ENCODE data around the gene APOBEC4. TPM values are rescaled to one million over a fixed set of nuclear protein-coding genes. Genes with fewer than 3 reads are reported as not detected.
A peak's percentile ranks its signal among the peaks of the same experiment; 100 is the strongest.

Gene APOBEC4
- total and polyA plus RNA-seq, 10 of the 15 experiments (the other 5 are each of a cell fraction or from before 2014, with no cell fraction given), result 0.04 to 0.25 (median 0.06) TPM; not detected in 5

GRCh38 chr1:183697814-183698590, 44.9 kb upstream of the APOBEC4 start:
- TF ChIP-seq POU2F2 (IDR thresholded peaks at IDR 0.05; ENCODE audit: borderline replicate concordance, low read depth, low read length) (no peak), ZNF207 (IDR thresholded peaks at IDR 0.05; ENCODE audit: borderline replicate concordance) (no peak)
- ATAC-seq (peak; percentile 30; the same call in 2 of the 3 replicates), DNase-seq (ENCODE audit: low read depth, low spot score) (no peak), FAIRE-seq (no peak)
- Histone ChIP-seq H3K4me2 (ENCODE audit: control insufficient read depth, insufficient read depth) (no peak overlapping the region), H2AFZ (ENCODE audit: control insufficient read depth, low read depth, low read length) (no peak overlapping the region), H3K9me3 (replicated peaks; ENCODE audit: control insufficient read depth, insufficient read depth, low read length) (no peaks in the 10 kb centered on the region), H3K4me1 (ENCODE audit: control insufficient read depth, insufficient read depth, low read length) (peaks cover 7% of the 10 kb centered on the region; the same call in 1 of the 2 replicates), H3K27me3 (replicated peaks in 1 of 2; ENCODE audit: control insufficient read depth in 2 of 2, insufficient read depth in 2 of 2, low read length in 1 of 2) (no peaks in the 10 kb centered on the region), H3K9ac (ENCODE audit: control insufficient read depth, insufficient read depth, low read length) (no peak overlapping the region), H3K4me3 (no peak overlapping the region), H4K20me1 (ENCODE audit: control insufficient read depth, insufficient read depth) (no peaks in the 10 kb centered on the region), H3K27ac (ENCODE audit: control insufficient read depth, insufficient read depth) (no peak overlapping the region), H3K36me3 (ENCODE audit: control insufficient read depth in 2 of 2, insufficient read depth in 2 of 2, low read length in 1 of 2) (peaks cover 0 to 2% of the 10 kb centered on the region in 2 experiments; a peak in 2 of 4 replicates), H3K79me2 (ENCODE audit: control insufficient read depth, insufficient read depth, low read length) (no peaks in the 10 kb centered on the region)
- WGBS (ENCODE audit: insufficient coverage, insufficient replicate concordance, low lambda C conversion rate, missing lambda C conversion rate), result 49% methylated on average over 3 of the region's 3 CpGs
- intact Hi-C loops (cut with micrococcal nuclease; ENCODE audit: unreplicated experiment) (no loop called here), in situ Hi-C loops (cut with MboI) (no loop called here)
- ChIA-PET POLR2A (no interaction called here), CTCF (interaction anchor here (1.4 kb wide), 1 partner anchor 11 kb away, joined by 4 read pairs; no protein-coding TSS in a partner anchor), SMC1A (ENCODE audit: uncharacterized antibody, unreplicated experiment) (interaction anchor here (1.0 to 1.8 kb wide), 2 partner anchors 13 to 218 kb away, joined by 3 to 7 read pairs; no protein-coding TSS in a partner anchor), RAD21 (ENCODE audit: unreplicated experiment) (no interaction called here)
- no TSS peak for BruUV-seq (replicated peaks)

GRCh38 chr1:183696981-183697380, 43.9 kb upstream of the APOBEC4 start:
- Histone ChIP-seq H3K27me3 (replicated peaks in 1 of 2; ENCODE audit: control insufficient read depth in 2 of 2, insufficient read depth in 2 of 2, low read length in 1 of 2) (no peaks in the 10 kb centered on the region), H4K20me1 (ENCODE audit: control insufficient read depth, insufficient read depth) (no peaks in the 10 kb centered on the region), H2AFZ (ENCODE audit: control insufficient read depth, low read depth, low read length) (no peak overlapping the region), H3K9ac (ENCODE audit: control insufficient read depth, insufficient read depth, low read length) (no peak overlapping the region), H3K4me1 (ENCODE audit: control insufficient read depth, insufficient read depth, low read length) (peaks cover 7% of the 10 kb centered on the region; the same call in 1 of the 2 replicates), H3K4me3 (no peak overlapping the region), H3K36me3 (ENCODE audit: control insufficient read depth in 2 of 2, insufficient read depth in 2 of 2, low read length in 1 of 2) (peaks cover 0 to 2% of the 10 kb centered on the region in 2 experiments; a peak in 2 of 4 replicates), H3K79me2 (ENCODE audit: control insufficient read depth, insufficient read depth, low read length) (no peaks in the 10 kb centered on the region), H3K4me2 (ENCODE audit: control insufficient read depth, insufficient read depth) (no peak overlapping the region), H3K27ac (ENCODE audit: control insufficient read depth, insufficient read depth) (no peak overlapping the region), H3K9me3 (replicated peaks; ENCODE audit: control insufficient read depth, insufficient read depth, low read length) (no peaks in the 10 kb centered on the region)
- WGBS (ENCODE audit: insufficient coverage, insufficient replicate concordance, low lambda C conversion rate, missing lambda C conversion rate), result 66% methylated on average over 3 of the region's 3 CpGs
- no peak for TF ChIP-seq FOS (IDR thresholded peaks at IDR 0.05; ENCODE audit: borderline replicate concordance, extremely low read depth, insufficient read length)
- no peak for TF ChIP-seq EP300 (IDR thresholded peaks at IDR 0.05; ENCODE audit: borderline replicate concordance in 1 of 2, control insufficient read depth in 1 of 2, low read depth in 2 of 2, low read length in 2 of 2)
- no peak for TF ChIP-seq POLR2A (IDR thresholded peaks at IDR 0.05; ENCODE audit: low read depth, low read length)
- no peak for TF ChIP-seq MYC (IDR thresholded peaks at IDR 0.05; ENCODE audit: insufficient read depth, insufficient read length, insufficient replicate concordance, low read length, severe bottlenecking)
- no peak for TF ChIP-seq POLR2AphosphoS5 (IDR thresholded peaks at IDR 0.05; ENCODE audit: low read length)
- no peak for TF ChIP-seq TARDBP (IDR thresholded peaks at IDR 0.05; ENCODE audit: borderline replicate concordance)
- no peak for TF ChIP-seq RB1 (IDR thresholded peaks at IDR 0.05; ENCODE audit: borderline replicate concordance)
- no peak for TF ChIP-seq JUND (IDR thresholded peaks at IDR 0.05; ENCODE audit: low read depth, low read length)
- TF ChIP-seq ZZZ3 (IDR thresholded peaks at IDR 0.05; ENCODE audit: control insufficient read depth, insufficient read length, low read depth), result no peak
- no peak for TF ChIP-seq RELA (IDR thresholded peaks at IDR 0.05; ENCODE audit: borderline replicate concordance, partially characterized antibody)
- no peak for TF ChIP-seq ZNF622 (IDR thresholded peaks at IDR 0.05)
- no peak for TF ChIP-seq ZNF384 (IDR thresholded peaks at IDR 0.05; ENCODE audit: borderline replicate concordance, low read depth, low read length)
- in situ Hi-C loops (cut with MboI) (no loop called here), intact Hi-C loops (cut with micrococcal nuclease; ENCODE audit: unreplicated experiment) (no loop called here)
- SMC1A ChIA-PET (ENCODE audit: uncharacterized antibody, unreplicated experiment), result interaction anchor here (4.4 kb wide), 1 partner anchor 218 kb away, joined by 36 read pairs; no protein-coding TSS in a partner anchor
- ATAC-seq, result no peak
- no TSS peak for BruUV-seq (replicated peaks)
- RAD21 ChIA-PET (ENCODE audit: unreplicated experiment), result no interaction called here
- CTCF ChIA-PET, result interaction anchor here (0.9 to 4.1 kb wide), 2 partner anchors 12 to 25 kb away, joined by 3 to 37 read pairs; no protein-coding TSS in a partner anchor
- POLR2A ChIA-PET, result no interaction called here
- FAIRE-seq, result no peak
- DNase-seq (ENCODE audit: low read depth, low spot score), result no peak
